Middle frontal gyrus (tissue), 1 donor: Measurements from ENCODE around the gene SCD5.

ENCODE experiments used
- DNase-seq: peaks from one replicate; pipeline ENCODE4 v3.0.0-alpha.2; 2015; ENCODE audit warnings: low spot score; ENCODE audit errors: extremely low spot score

The SCD5 gene

DNA sequence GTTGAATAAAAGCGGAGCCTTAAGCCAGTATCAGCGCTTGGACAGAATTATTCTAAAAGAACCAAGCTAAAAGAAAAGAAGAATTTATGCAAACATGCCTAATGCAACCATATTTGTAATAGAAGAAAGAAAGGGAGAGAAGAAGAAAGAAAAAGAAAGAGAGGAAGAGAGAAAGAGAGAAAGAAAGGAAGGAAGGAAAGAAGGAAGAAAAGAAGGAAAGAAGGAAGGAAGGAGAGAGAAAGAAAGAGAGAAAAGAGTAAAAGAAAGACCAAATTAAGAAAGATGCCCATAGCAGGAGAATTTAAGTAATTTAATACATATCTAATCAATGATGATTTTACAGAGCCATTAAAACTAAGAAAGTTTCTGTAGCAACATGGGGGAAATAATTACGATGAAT, 206.0 kb downstream of the SCD5 start:
- DNase-seq, result no peak

GRCh38 chr4:82591592-82591991, 207.0 kb downstream of the SCD5 start:
- no peak for DNase-seq

- no peak for DNase-seq
Measured at GRCh38 chr4:82589756-82590155, 208.8 kb downstream of the SCD5 start.

- DNase-seq, result no peak
Measured at GRCh38 chr4:82588771-82589270, 209.8 kb downstream of the SCD5 start.

DNA sequence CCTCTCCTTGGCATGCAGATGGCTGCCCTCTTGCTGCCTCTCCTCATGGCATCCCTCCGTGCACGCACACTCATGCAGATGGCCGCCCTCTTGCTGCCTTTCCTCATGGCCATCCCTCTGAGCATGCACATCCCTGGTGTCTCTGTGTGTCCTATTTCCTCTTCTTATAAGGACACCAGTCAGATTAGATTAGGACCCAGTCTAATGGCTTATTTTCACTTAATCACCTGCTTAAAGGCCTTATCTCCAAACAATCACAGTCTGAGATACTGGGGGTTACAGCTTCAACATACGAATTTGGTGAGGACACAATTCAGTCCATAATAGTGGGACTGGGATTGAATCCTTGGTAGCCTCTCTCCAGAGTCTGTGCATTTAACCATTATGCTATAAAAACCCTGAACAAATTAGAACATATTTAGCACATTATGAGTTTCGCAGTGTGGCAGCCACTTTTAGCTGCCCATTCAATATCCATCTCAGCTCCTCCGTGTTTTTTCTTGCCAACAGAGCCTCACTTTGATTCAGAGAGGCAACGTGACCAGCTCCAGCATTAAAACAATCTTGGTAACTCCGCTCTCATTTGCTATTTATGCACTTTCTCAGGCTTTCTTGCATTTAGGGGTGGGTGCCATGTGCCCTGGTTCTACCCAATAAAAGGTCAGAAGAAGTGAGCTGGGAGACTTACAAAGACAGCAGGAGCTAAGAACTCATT, 210.6 kb downstream of the SCD5 start:
- DNase-seq, result no peak

GRCh38 chr4:82585690-82586435, 212.7 kb downstream of the SCD5 start:
- DNase-seq, result no peak

DNA sequence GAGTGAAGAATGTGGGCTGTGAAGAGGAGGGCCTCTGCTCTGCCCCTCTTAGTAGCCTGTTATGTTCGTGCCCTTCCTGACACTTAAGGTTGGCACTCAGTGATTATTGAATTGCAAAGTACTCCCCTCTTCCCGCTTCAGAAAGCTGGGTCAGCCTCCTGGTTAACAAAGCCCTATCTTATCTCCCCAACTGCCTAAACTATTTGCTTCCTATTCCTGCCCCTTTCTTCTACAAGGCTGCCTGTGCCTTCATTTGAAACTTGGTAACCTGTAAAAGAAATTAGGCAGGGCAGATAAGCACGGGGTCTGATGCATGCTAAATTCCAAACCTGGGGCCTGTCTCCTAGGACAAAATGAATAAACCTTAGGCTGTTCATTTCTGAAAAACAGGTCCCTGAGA, 213.7 kb downstream of the SCD5 start:
- DNase-seq, result no peak

- DNase-seq, result no peak
Measured at GRCh38 chr4:82583897-82584587, 214.6 kb downstream of the SCD5 start.

GRCh38 chr4:82579932-82580331, 218.7 kb downstream of the SCD5 start:
- DNase-seq, result no peak
